Heart left ventricle (tissue), 13 donors: ENCODE data around the gene RNU1-4.
"Not testable (repeated sequence)": the region's sequence is repeated elsewhere in the genome, so short reads cannot be mapped to it uniquely, and the experiment has no call there.

Experiments used
- CTCF ChIP-seq, 12 donors: fragments of 200-600 bp; sonication (generic) in 4 of 12; IDR thresholded peaks; one replicate each; pipeline versions ENCODE4 v1.5.0 to v1.8.0; 2018 to 2022; ENCODE audit warnings: antibody characterized with exemption in 12 of 12, mild to moderate bottlenecking in 5 of 12
- POLR2A ChIP-seq, 2 donors: fragments of 450-650 bp; IDR thresholded peaks; one replicate each; pipeline ENCODE4 v1.6.1; 2017; ENCODE audit warnings: antibody characterized with exemption in 2 of 2, mild to moderate bottlenecking in 2 of 2, moderate library complexity in 2 of 2
- donor health status: ischemic (EF 13 %, LVEDD 7.1; RV severe dilation, severe dysfunction).
- donor health status: DM: no; HTN: yes; CAD: no.
- donor health status: DM: no; HTN: no; CAD: no.
- donor health status: ischemic (EF 25% LVEDD 6.9; RV normal size, moderate dysfunction).
- donor health status: ischemic (EF 25% LVEDD 5.7; RV mildly dilated, moderate dysfunction).
- donor health status: ischemic (EF 35%, LVEDD 5.7; RV mildly dilated, moderate dysfunction).
- donor health status: nonischemic (EF 11% LVEDD 7.7; RV severe dilation, severe dysfunction).
- donor health status: DM: yes; HTN: yes; CAD: no.
- donor health status: PGD.
- donor health status: ischemic (EF 29% LVEDD 5.4; RV normal size, mild dysfunction).
- donor health status: nonischemic (EF 23%, LVEDD 6.1; RV moderate dilation, normal function).

GRCh38 chr1:16690971-16691682, 49.2 kb upstream of the RNU1-4 start:
- TF ChIP-seq POLR2A, CTCF (IDR thresholded peaks at IDR 0.05): not testable (repeated sequence)
